ENCODE measurements around the gene C7orf33.

DNA sequence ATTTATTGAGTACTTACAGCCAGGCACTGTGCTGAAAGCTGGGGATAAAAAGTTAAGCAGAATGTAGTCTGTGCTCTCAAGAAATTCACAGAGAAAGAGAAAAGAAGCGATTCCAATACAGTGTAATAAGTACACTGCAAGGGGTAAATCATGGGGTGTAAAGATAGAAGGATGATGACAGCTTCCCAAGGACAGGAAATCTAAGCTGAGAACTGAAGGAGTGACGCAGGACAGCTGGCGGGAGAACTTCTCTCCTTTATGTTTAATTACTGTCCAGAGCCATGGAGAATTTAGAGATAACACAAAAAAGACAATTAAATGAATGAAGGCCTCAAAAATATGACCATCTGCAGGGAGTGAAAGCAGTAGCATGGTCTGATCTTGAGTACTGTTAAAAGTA, 34.8 kb downstream of the C7orf33 start:
- TF ChIP-seq POLR2A (IDR thresholded peaks at IDR 0.05) (no peak), POLR2AphosphoS5 (IDR thresholded peaks at IDR 0.05) (no peak)
